ENCODE data around the gene SULF2.

DNA sequence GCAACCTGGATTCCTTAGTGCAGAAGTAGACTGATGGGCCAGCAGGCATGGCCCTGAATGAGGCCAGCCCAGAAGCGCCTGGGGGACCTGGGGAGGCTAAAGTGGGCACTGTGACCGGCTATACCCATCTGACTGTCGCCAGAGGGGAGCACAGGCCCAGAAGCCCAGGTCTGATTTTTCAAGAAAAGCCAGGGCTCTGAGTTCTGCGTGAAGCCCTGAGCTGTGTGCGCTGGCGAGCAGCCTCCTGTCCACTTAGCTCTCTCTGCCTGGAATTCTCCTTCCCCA, 111.7 kb downstream of the SULF2 start:
- TF ChIP-seq CHD4 (IDR thresholded peaks at IDR 0.05; ENCODE audit: insufficient read depth, insufficient replicate concordance, low read depth, low read length, poor library complexity, severe bottlenecking) (no peak), CTCF (IDR thresholded peaks at IDR 0.05 in 2 of 3, conservative IDR thresholded peaks at IDR 0.05 in 1 of 3; ENCODE audit: insufficient read depth in 2 of 3, low read depth in 1 of 3, low read length in 3 of 3) (no peak), RBBP5 (IDR thresholded peaks at IDR 0.05; ENCODE audit: borderline replicate concordance, insufficient read depth, low read length, poor library complexity, severe bottlenecking) (no peak), GATAD2A (IDR thresholded peaks at IDR 0.05) (no peak), STAG1 (CRISPR knock-in tag; IDR thresholded peaks at IDR 0.05; ENCODE audit: borderline replicate concordance) (no peak), ZZZ3 (IDR thresholded peaks at IDR 0.05) (no peak), NR1H2 (CRISPR knock-in tag; IDR thresholded peaks at IDR 0.05) (no peak), NBN (IDR thresholded peaks at IDR 0.05; ENCODE audit: low read depth) (no peak), IRF9 (tag; IDR thresholded peaks at IDR 0.05) (no peak)
